IMR-90 (cell line): ENCODE results near the gene SLC2A8. TPM values are rescaled to one million over a fixed set of nuclear protein-coding genes. Genes with fewer than 3 reads are reported as not detected.

Experiments used
- ATAC-seq: fragments of 200-7000 bp; cut with Tn5 transposase; 2 replicates; pipeline ENCODE4 v1.9.1; 2020; ENCODE audit warnings: low read depth, mild to moderate bottlenecking, moderate library complexity
- Bru-seq: library from RNA; stranded (reverse); fragments of 400-500 nt; gene quantifications from one replicate; lab custom pipeline; 2021; lab: Mats Ljungman, UMichigan
- BruChase-seq, 2 experiments: library from RNA; stranded (reverse); fragments of 400-500 nt; gene quantifications; one replicate each; lab custom pipeline; 2021; lab: Mats Ljungman, UMichigan
- BruUV-seq: library from RNA; stranded (reverse); fragments of 400-500 nt; replicated peaks from 2 replicates; lab custom pipeline; 2021; lab: Mats Ljungman, UMichigan
- CTCF ChIA-PET: fragments of 300-600 bp; formaldehyde crosslinking; extraction: SDS; loops from one replicate; lab custom pipeline; 2021; ENCODE audit warnings: antibody characterized with exemption; lab: Yijun Ruan, JAX
- POLR2A ChIA-PET: fragments of 300-600 bp; sonication (Branson Sonifier 250); formaldehyde crosslinking; loops from one replicate; lab custom pipeline; 2022; ENCODE audit warnings: antibody characterized with exemption; ENCODE audit not compliant: unreplicated experiment; lab: Charles Lee
- DNase-seq: peaks from one replicate; pipeline ENCODE4 v3.0.0; 2013
- H2AFZ ChIP-seq: replicated peaks from 2 replicates; pipeline ENCODE3; 2013; ENCODE audit warnings: low read length, mild to moderate bottlenecking; ENCODE audit not compliant: poor library complexity
- H2AK5ac ChIP-seq: 2 replicates; pipeline ENCODE4 v1.6.1; 2013; ENCODE audit warnings: low read depth, low read length, inconsistent platforms
- H2AK9ac ChIP-seq: replicated peaks from 2 replicates; pipeline ENCODE3; 2013; ENCODE audit warnings: mild to moderate bottlenecking, low read depth, low read length, moderate library complexity; ENCODE audit not compliant: poor library complexity
- H2BK120ac ChIP-seq: 2 replicates; pipeline ENCODE4 v1.6.1; 2013; ENCODE audit warnings: low read depth, low read length, inconsistent platforms
- H2BK15ac ChIP-seq: 3 replicates; pipeline ENCODE4 v1.6.1; 2013; ENCODE audit warnings: low read depth, low read length, inconsistent platforms
- H2BK20ac ChIP-seq: 2 replicates; pipeline ENCODE4 v1.6.1; 2013; ENCODE audit warnings: low read depth, mild to moderate bottlenecking, inconsistent platforms, low read length, moderate library complexity
- H2BK5ac ChIP-seq: 2 replicates; pipeline ENCODE4 v1.6.1; 2013; ENCODE audit warnings: mild to moderate bottlenecking, low read depth, low read length, inconsistent platforms; ENCODE audit not compliant: poor library complexity, severe bottlenecking
- H3K14ac ChIP-seq: replicated peaks from 2 replicates; pipeline ENCODE4 v1.6.1; 2013; ENCODE audit warnings: low read depth, low read length, inconsistent platforms
- H3K18ac ChIP-seq: 2 replicates; pipeline ENCODE4 v1.6.1; 2013; ENCODE audit warnings: low read depth, low read length, control low read depth
- H3K23ac ChIP-seq: 2 replicates; pipeline ENCODE4 v1.6.1; 2013; ENCODE audit warnings: low read depth, low read length, inconsistent platforms
- H3K27ac ChIP-seq: 2 replicates; pipeline ENCODE4 v1.5.1; 2013; ENCODE audit warnings: mild to moderate bottlenecking, control low read depth, low read length; ENCODE audit not compliant: insufficient read depth
- H3K27me3 ChIP-seq: 2 replicates; pipeline ENCODE4 v1.6.1; 2013; ENCODE audit warnings: low read length; ENCODE audit not compliant: control insufficient read depth, insufficient read depth
- H3K36me3 ChIP-seq: 2 replicates; pipeline ENCODE4 v1.6.1; 2013; ENCODE audit warnings: low read length, mixed read lengths; ENCODE audit not compliant: control insufficient read depth, insufficient read depth
- H3K4ac ChIP-seq: 2 replicates; pipeline ENCODE4 v1.6.1; 2013; ENCODE audit warnings: low read depth, low read length, inconsistent platforms
- H3K4me1 ChIP-seq: 2 replicates; pipeline ENCODE4 v1.6.1; 2013; ENCODE audit warnings: low read length, mixed read lengths; ENCODE audit not compliant: control insufficient read depth, insufficient read depth
- H3K4me2 ChIP-seq: 2 replicates; pipeline ENCODE4 v1.6.1; 2013; ENCODE audit warnings: low read depth, mild to moderate bottlenecking, control low read depth, low read length, moderate library complexity
- H3K4me3 ChIP-seq: 2 replicates; pipeline ENCODE4 v1.5.1; 2013; ENCODE audit warnings: low read depth, mild to moderate bottlenecking, control low read depth, low read length, moderate library complexity; ENCODE audit not compliant: insufficient read depth
- H3K56ac ChIP-seq: 2 replicates; pipeline ENCODE4 v1.6.1; 2013; ENCODE audit warnings: low read length, inconsistent platforms; ENCODE audit not compliant: insufficient read depth; ENCODE audit errors: extremely low read depth
- H3K79me1 ChIP-seq, 2 experiments: 2 replicates each; pipeline ENCODE4 v1.6.1; 2013; ENCODE audit warnings: low read length in 2 of 2, inconsistent platforms in 1 of 2, low read depth in 1 of 2
- H3K9ac ChIP-seq: 2 replicates; pipeline ENCODE4 v1.6.1; 2013; ENCODE audit warnings: low read depth, low read length, control low read depth
- H3K9me1 ChIP-seq: 2 replicates; pipeline ENCODE4 v1.6.1; 2013; ENCODE audit warnings: low read length, inconsistent platforms; ENCODE audit not compliant: insufficient read depth
- H3K9me3 ChIP-seq: 2 replicates; pipeline ENCODE4 v1.6.1; 2013; ENCODE audit warnings: low read length; ENCODE audit not compliant: control insufficient read depth, insufficient read depth
- H4K20me1 ChIP-seq: 2 replicates; pipeline ENCODE4 v1.6.1; 2013; ENCODE audit warnings: low read length, inconsistent platforms; ENCODE audit not compliant: insufficient read depth
- H4K5ac ChIP-seq: 2 replicates; pipeline ENCODE4 v1.6.1; 2013; ENCODE audit warnings: mild to moderate bottlenecking, low read depth, low read length, control low read depth
- H4K8ac ChIP-seq, 2 experiments: 2 replicates each; pipeline ENCODE4 v1.6.1; 2013; ENCODE audit warnings: low read depth in 2 of 2, low read length in 2 of 2, control low read depth in 1 of 2, inconsistent platforms in 1 of 2
- H4K91ac ChIP-seq: 2 replicates; pipeline ENCODE4 v1.6.1; 2013; ENCODE audit warnings: low read depth, low read length, inconsistent platforms; ENCODE audit not compliant: insufficient read depth
- CHD1 ChIP-seq: IDR thresholded peaks from 2 replicates; pipeline ENCODE4 v1.6.1; 2012; ENCODE audit warnings: low read depth, low read length, improper control_type of control experiment
- CTCF ChIP-seq: conservative IDR thresholded peaks from 2 replicates; pipeline ENCODE4 v1.5.1; 2012; ENCODE audit warnings: mild to moderate bottlenecking, low read depth, low read length, improper control_type of control experiment
- ELK1 ChIP-seq: fragments of 150-350 bp; IDR thresholded peaks from 2 replicates; pipeline ENCODE4 v1.6.1; 2016; ENCODE audit warnings: low read depth, mild to moderate bottlenecking, low read length, moderate library complexity, borderline replicate concordance
- FOS ChIP-seq: fragments of 150-350 bp; IDR thresholded peaks from 2 replicates; pipeline ENCODE4 v1.6.1; 2016; ENCODE audit warnings: low read depth, low read length
- POLR2A ChIP-seq: IDR thresholded peaks from 2 replicates; pipeline ENCODE4 v1.6.1; 2012; ENCODE audit warnings: mild to moderate bottlenecking, low read depth, low read length
- RAD21 ChIP-seq: IDR thresholded peaks from 2 replicates; pipeline ENCODE4 v1.6.1; 2012; ENCODE audit warnings: low read length, improper control_type of control experiment
- RCOR1 ChIP-seq: IDR thresholded peaks from 2 replicates; pipeline ENCODE4 v1.6.1; 2012; ENCODE audit warnings: mild to moderate bottlenecking, low read length, improper control_type of control experiment; ENCODE audit not compliant: insufficient replicate concordance
- SMC3 ChIP-seq: fragments of 150-350 bp; IDR thresholded peaks from 2 replicates; pipeline ENCODE4 v1.6.1; 2016; ENCODE audit warnings: low read depth, mild to moderate bottlenecking, antibody characterized with exemption, low read length, moderate library complexity
- USF2 ChIP-seq: fragments of 150-350 bp; IDR thresholded peaks from 2 replicates; pipeline ENCODE4 v1.6.1; 2017; ENCODE audit warnings: mild to moderate bottlenecking, antibody characterized with exemption, low read length, low read depth
- WGBS, 2 experiments: methylation state at CpG; one replicate each; pipeline versions ENCODE4 v1.1.5 to v1.1.7; 2013; ENCODE audit warnings: missing lambda C conversion rate in 2 of 2; ENCODE audit not compliant: insufficient read length in 1 of 2; ENCODE audit errors: extremely low coverage in 2 of 2; 5-methylcytosine and 5-hydroxymethylcytosine counted together
- dilution Hi-C: fragments of 300-500 bp; cut with HindIII; formaldehyde crosslinking; loops from one replicate; pipeline ENCODE4 v1.14.3; 2018; ENCODE audit warnings: low sequenced_read_pairs; ENCODE audit not compliant: unreplicated experiment
- in situ Hi-C: fragments of 300-500 bp; cut with MboI; formaldehyde crosslinking; loops from 3 replicates; pipeline ENCODE4 v1.14.3; 2019; ENCODE audit warnings: low sequenced_read_pairs, inconsistent platforms, mixed read lengths
- intact Hi-C: fragments of 100-400 bp; cut with micrococcal nuclease; formaldehyde crosslinking; loops from 2 replicates; pipeline ENCODE4 v1.10.0; 2022
- long read RNA-seq: library from polyadenylated mRNA; unstranded; transcript quantifications from one replicate; pipeline ENCODE4 v2.0.0, GENCODE V29; 2021; ENCODE audit not compliant: unreplicated experiment
- polyA plus RNA-seq, 3 experiments: library from polyadenylated mRNA; depleted of rRNA; stranded (reverse); fragments of >200 nt; gene quantifications; 2 replicates each; pipeline ENCODE4 v1.2.3, GENCODE V29; 2012; ENCODE audit warnings: low replicate concordance in 1 of 3
- total RNA-seq: library from RNA; depleted of rRNA; stranded (reverse); fragments of >200 nt; gene quantifications from 2 replicates; pipeline ENCODE4 v1.2.3, GENCODE V29; 2012; rRNA removed

Gene SLC2A8
- total RNA-seq (6.4 and 9.0 TPM in 2 replicates), polyA plus RNA-seq (2012; rRNA removed) (12.0 and 13.2 TPM in 2 replicates), Bru-seq, nascent RNA (percentile 48 among the genes with signal in this experiment), BruChase-seq, experiment 1, labeled RNA remaining after a 6-hour chase (percentile 53 among the genes with signal in this experiment), BruChase-seq, experiment 2, labeled RNA remaining after a 2-hour chase (percentile 54 among the genes with signal in this experiment)
- polyA plus RNA-seq (2012; cell fraction: cytosol; rRNA removed) = 4.0 and 12.6 TPM in 2 replicates
- polyA plus RNA-seq (2012; cell fraction: nucleus; rRNA removed; ENCODE audit: low replicate concordance) = 17.6 and 48.8 TPM in 2 replicates
- long read RNA-seq, transcript SLC2A8-203 (10 exons, 2,172 nt) = major isoform, 6 of 24 reads
- long read RNA-seq, partial matches to known transcripts = 7 of 24 reads
- long read RNA-seq, other reads (novel, unspliced or antisense) = 6 of 24 reads

- Histone ChIP-seq H2BK5ac (no peak within 1 kb of the TSS), H3K4ac (no peak within 1 kb of the TSS; the same call in 1 of the 2 replicates), H3K9ac (peak within 1 kb of the TSS; percentile 57), H2AK5ac (0 out of 2 replicates have a peak within 1 kb of the TSS, but pooled peaks have one; percentile 14), H4K91ac (no peak within 1 kb of the TSS), H2BK15ac (no peak within 1 kb of the TSS), H3K27me3 (peaks cover 5% of the 10 kb centered on the region; the same call in 1 of the 2 replicates), H3K79me1 (peaks cover 0 to 13% of the 10 kb centered on the region in 2 experiments; a peak in 2 of 4 replicates), H3K4me1 (peaks cover 2% of the 10 kb centered on the region; the same call in 1 of the 2 replicates), H2AFZ (peak within 1 kb of the TSS; percentile 96), H4K8ac (no peak within 1 kb of the TSS), H4K20me1 (peaks cover 6% of the 10 kb centered on the region; the same call in 1 of the 2 replicates), H2BK20ac (no peak within 1 kb of the TSS), H3K9me1 (peaks cover 3% of the 10 kb centered on the region; the same call in 1 of the 2 replicates), H2AK9ac (peak within 1 kb of the TSS; percentile 88), H4K5ac (no peak within 1 kb of the TSS), H3K4me3 (peak within 1 kb of the TSS; percentile 55), H3K4me2 (peak within 1 kb of the TSS; percentile 77), H2BK120ac (no peak within 1 kb of the TSS), H3K56ac (no peak within 1 kb of the TSS), H3K9me3 (no peaks in the 10 kb centered on the region), H3K27ac (peak within 1 kb of the TSS; percentile 25; the same call in 1 of the 2 replicates), H3K36me3 (0 out of 2 replicates have a peak, but pooled peaks cover 1% of the 10 kb centered on the region), H3K18ac (no peak within 1 kb of the TSS), H3K23ac (0 out of 2 replicates have a peak within 1 kb of the TSS, but pooled peaks have one; percentile 89), H3K14ac (0 out of 2 replicates have a peak within 1 kb of the TSS, but pooled peaks have one; percentile 21)
- WGBS, 2 experiments = 1% methylated on average over 51 of the region's 87 CpGs; no CpG with 5 or more reads in 1 of the 2 experiments
- dilution Hi-C loops (no loop called here), in situ Hi-C loops (loop anchor here (5.0 to 25.0 kb wide), 2 partner anchors 180 to 460 kb away; no protein-coding TSS in a partner anchor), intact Hi-C loops (loop anchor here (2.0 to 10.0 kb wide), 2 partner anchors 112 to 180 kb away; no protein-coding TSS in a partner anchor)
- ChIA-PET CTCF (interaction anchor here (0.6 to 1.4 kb wide), 6 partner anchors 8 to 190 kb away, joined by 3 to 5 read pairs (median 3); no protein-coding TSS in a partner anchor), POLR2A (interaction anchor here (1.4 kb wide), 1 partner anchor 9 kb away, joined by 3 read pairs; no protein-coding TSS in a partner anchor)
- peak; percentile 96 for ATAC-seq
- DNase-seq = peak; percentile 99
- BruUV-seq = no TSS peak
- TF ChIP-seq FOS = 0 out of 2 replicates have a peak, but pooled peaks have one; percentile 21
- TF ChIP-seq CHD1 = no peak
- TF ChIP-seq CTCF = 0 out of 2 replicates have a peak, but pooled peaks have one; percentile 1
- no peak for TF ChIP-seq USF2
- no peak for TF ChIP-seq ELK1
- TF ChIP-seq RAD21 = no peak
- TF ChIP-seq POLR2A = peak; percentile 78
- TF ChIP-seq SMC3 = no peak
- no peak for TF ChIP-seq RCOR1
Measured at GRCh38 chr9:127396808-127397645, at the start of gene SLC2A8. SLC2A8 (plus strand) TSS chr9:127397169; CDS start chr9:127397231, 62 bp downstream.
